ENCODE measurements around the gene KLHL28. TPM values are rescaled to one million over a fixed set of nuclear protein-coding genes. Genes with fewer than 3 reads are reported as not detected.

The KLHL28 gene
- total RNA-seq, 4 donors from 2014 or later, result 1.00 to 22.1 (median 15.3) TPM

DNA sequence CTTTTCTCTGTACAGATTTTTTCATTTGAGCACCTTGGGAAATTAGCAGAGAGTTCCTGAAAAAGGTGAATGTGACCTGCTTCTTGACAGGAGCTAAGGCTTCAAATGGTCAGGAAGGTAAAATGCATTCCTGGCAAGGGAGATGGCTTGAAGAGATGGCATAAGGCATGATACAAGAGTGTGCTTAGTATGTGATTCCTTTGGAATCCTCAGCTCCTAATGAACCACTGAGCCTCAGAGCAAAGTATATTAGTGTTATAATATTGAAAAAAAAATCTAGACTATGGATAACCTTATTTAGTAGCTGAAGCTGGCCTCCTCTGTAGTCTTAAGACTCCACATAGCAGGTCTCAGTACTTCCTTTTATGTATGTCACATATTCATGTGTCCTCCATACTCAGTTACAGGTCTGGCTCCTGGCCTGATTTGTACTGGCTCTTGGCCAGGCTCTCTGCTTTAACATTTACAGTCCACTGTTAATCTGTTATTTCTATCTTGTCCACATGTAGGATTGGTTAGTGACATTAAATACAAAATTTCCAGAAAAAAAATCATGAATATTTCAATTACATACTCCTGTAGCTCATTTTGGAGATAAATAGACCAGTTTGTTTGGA, 18.1 kb upstream of the KLHL28 start:
- intact Hi-C loops (cut with DNase I; ENCODE audit: low total_unique reads), result no loop called here
- Histone ChIP-seq H3K4me1 (peaks cover 0 to 18% (median 6%) of the 10 kb centered on the region in 4 donors), H3K4me3 (no peak overlapping the region), H3K27me3 (no peaks in the 10 kb centered on the region), H3K27ac (no peak overlapping the region), H3K9me3 (no peaks in the 10 kb centered on the region), H3K36me3 (no peaks in the 10 kb centered on the region)
- no peak for TF ChIP-seq POLR2AphosphoS5 (IDR thresholded peaks at IDR 0.05)
- no peak for TF ChIP-seq EP300 (IDR thresholded peaks at IDR 0.05; ENCODE audit: low read depth)
- TF ChIP-seq POLR2A (IDR thresholded peaks at IDR 0.05), result no peak
- TF ChIP-seq, protein P1, sequence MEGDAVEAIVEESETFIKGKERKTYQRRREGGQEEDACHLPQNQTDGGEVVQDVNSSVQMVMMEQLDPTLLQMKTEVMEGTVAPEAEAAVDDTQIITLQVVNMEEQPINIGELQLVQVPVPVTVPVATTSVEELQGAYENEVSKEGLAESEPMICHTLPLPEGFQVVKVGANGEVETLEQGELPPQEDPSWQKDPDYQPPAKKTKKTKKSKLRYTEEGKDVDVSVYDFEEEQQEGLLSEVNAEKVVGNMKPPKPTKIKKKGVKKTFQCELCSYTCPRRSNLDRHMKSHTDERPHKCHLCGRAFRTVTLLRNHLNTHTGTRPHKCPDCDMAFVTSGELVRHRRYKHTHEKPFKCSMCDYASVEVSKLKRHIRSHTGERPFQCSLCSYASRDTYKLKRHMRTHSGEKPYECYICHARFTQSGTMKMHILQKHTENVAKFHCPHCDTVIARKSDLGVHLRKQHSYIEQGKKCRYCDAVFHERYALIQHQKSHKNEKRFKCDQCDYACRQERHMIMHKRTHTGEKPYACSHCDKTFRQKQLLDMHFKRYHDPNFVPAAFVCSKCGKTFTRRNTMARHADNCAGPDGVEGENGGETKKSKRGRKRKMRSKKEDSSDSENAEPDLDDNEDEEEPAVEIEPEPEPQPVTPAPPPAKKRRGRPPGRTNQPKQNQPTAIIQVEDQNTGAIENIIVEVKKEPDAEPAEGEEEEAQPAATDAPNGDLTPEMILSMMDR (IDR thresholded peaks at IDR 0.05), result no peak
- DNase-seq, result no peak
- in situ Hi-C loops (cut with MboI; ENCODE audit: low pct_ligation_motif_present in 1 of 4, low pct_unique_long_range_greater_than_20kb in 1 of 4, low sequenced_read_pairs in 3 of 4), result no loop called here

DNA sequence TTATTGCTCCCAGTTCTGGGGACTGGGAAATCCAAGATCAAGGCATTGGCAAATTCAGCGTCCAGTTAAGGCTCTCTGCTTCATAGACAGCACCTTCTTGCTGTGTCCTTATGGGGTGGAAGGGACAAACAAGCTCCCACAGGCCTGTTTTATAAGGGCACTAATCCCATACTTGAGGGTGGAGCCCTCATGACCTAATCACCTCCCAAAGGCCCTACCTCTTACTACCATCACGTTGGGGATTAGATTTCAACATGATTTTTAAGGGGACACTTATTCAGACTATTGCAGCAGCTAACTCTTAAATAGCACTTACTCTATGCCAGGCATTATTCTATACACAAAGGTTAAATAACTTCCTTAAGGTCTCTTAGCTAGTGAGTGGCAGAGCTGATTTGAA, 17.5 kb upstream of the KLHL28 start:
- no peaks in the 10 kb centered on the region for H3K27me3 ChIP-seq
- H3K9me3 ChIP-seq, result no peaks in the 10 kb centered on the region
- H3K27ac ChIP-seq, result no peak overlapping the region
- no peak for DNase-seq
- in situ Hi-C loops (cut with MboI; ENCODE audit: low pct_ligation_motif_present in 1 of 4, low pct_unique_long_range_greater_than_20kb in 1 of 4, low sequenced_read_pairs in 3 of 4), result no loop called here
- H3K4me1 ChIP-seq, result peaks cover 0 to 18% (median 6%) of the 10 kb centered on the region in 4 donors
- no peak overlapping the region for H3K4me3 ChIP-seq
- WGBS, 2 donors (ENCODE audit: low coverage in 1 of 2), result 85% methylated on average over 2 of the region's 2 CpGs; no CpG with 5 or more reads in 1 of the 2 donors
- no peaks in the 10 kb centered on the region for H3K36me3 ChIP-seq
- intact Hi-C loops (cut with DNase I; ENCODE audit: low total_unique reads), result no loop called here
- TF ChIP-seq, protein P1 (IDR thresholded peaks at IDR 0.05), result no peak
- TF ChIP-seq POLR2AphosphoS5 (IDR thresholded peaks at IDR 0.05), result no peak
- TF ChIP-seq EP300 (IDR thresholded peaks at IDR 0.05; ENCODE audit: low read depth), result no peak
- no peak for TF ChIP-seq POLR2A (IDR thresholded peaks at IDR 0.05)

DNA sequence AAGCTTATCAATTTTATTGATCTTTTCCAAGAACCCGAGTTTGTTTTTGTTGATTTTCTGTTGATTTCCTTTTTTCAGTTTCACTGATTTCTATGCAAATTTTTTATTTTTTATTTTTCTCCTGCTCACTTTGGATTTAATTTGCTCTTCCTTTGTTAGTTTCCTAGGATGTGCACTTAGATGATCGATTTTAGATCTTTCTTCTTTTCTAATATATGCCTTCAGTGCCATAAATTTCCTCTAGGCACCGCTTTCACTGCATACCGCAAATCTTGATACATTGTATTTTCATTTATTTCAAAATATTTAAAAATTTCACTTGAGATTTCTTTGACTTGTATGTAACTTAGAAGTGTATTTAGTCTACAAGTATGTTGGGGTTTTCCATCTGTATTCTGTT, 9.7 kb upstream of the KLHL28 start:
- 89% methylated on average over 4 of the region's 4 CpGs for WGBS, 2 donors (ENCODE audit: low coverage in 1 of 2)

DNA sequence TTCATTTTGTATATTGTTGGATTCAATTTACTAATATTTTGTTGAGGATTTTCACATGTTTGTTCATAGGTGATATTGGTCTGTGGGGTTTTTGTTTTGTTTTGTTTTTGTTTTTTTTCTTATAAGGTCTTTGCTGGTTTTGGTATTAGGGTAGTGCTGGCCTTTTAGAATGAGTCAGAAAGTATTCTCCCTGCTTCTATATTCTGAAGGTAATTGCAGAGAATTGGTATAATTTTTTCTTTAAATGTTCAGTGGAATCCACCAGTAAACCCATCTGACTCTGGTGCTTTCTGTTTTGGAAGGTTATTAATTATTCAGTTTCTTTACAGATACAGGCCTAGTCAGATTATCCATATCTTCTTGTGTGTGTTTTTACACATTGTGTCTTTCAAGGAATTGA, 9.2 kb upstream of the KLHL28 start:
- intact Hi-C loops (cut with DNase I; ENCODE audit: low total_unique reads) (no loop called here), in situ Hi-C loops (cut with MboI; ENCODE audit: low pct_ligation_motif_present in 1 of 4, low pct_unique_long_range_greater_than_20kb in 1 of 4, low sequenced_read_pairs in 3 of 4) (no loop called here)
- Histone ChIP-seq H3K27me3 (no peaks in the 10 kb centered on the region), H3K36me3 (no peaks in the 10 kb centered on the region), H3K27ac (no peak overlapping the region), H3K9me3 (no peaks in the 10 kb centered on the region), H3K4me3 (no peak overlapping the region), H3K4me1 (peaks cover 7 to 34% (median 14%) of the 10 kb centered on the region in 4 donors)
- no peak for DNase-seq
- TF ChIP-seq POLR2A (IDR thresholded peaks at IDR 0.05) (no peak), POLR2AphosphoS5 (IDR thresholded peaks at IDR 0.05) (no peak), EP300 (IDR thresholded peaks at IDR 0.05; ENCODE audit: low read depth) (no peak)
- TF ChIP-seq, protein P1 (IDR thresholded peaks at IDR 0.05), result no peak

More for the DNA sequence above, 9.7 kb upstream of the KLHL28 start:
- H3K4me1 ChIP-seq, result peaks cover 3 to 29% (median 9%) of the 10 kb centered on the region in 4 donors
- H3K36me3 ChIP-seq, result no peaks in the 10 kb centered on the region
- DNase-seq, result no peak
- H3K4me3 ChIP-seq, result no peak overlapping the region
- in situ Hi-C loops (cut with MboI; ENCODE audit: low pct_ligation_motif_present in 1 of 4, low pct_unique_long_range_greater_than_20kb in 1 of 4, low sequenced_read_pairs in 3 of 4), result no loop called here
- H3K9me3 ChIP-seq, result no peaks in the 10 kb centered on the region
- H3K27me3 ChIP-seq, result no peaks in the 10 kb centered on the region
- no peak overlapping the region for H3K27ac ChIP-seq
- intact Hi-C loops (cut with DNase I; ENCODE audit: low total_unique reads), result no loop called here
- no peak for TF ChIP-seq POLR2A (IDR thresholded peaks at IDR 0.05)
- TF ChIP-seq POLR2AphosphoS5 (IDR thresholded peaks at IDR 0.05), result no peak
- TF ChIP-seq, protein P1 (IDR thresholded peaks at IDR 0.05), result no peak
- TF ChIP-seq EP300 (IDR thresholded peaks at IDR 0.05; ENCODE audit: low read depth), result no peak
